Testis (tissue), 3 donors: ENCODE results near the gene RASGRF1. TPM values are rescaled to one million over a fixed set of nuclear protein-coding genes. Genes with fewer than 3 reads are reported as not detected.

ENCODE experiments used
- DNase-seq: peaks from one replicate; pipeline ENCODE4 v3.0.0-alpha.2; 2019
- H3K27ac ChIP-seq, 2 donors: fragments of 200-600 bp; sonication (generic); one replicate each; pipeline ENCODE4 v1.5.1; 2019
- H3K27me3 ChIP-seq: fragments of 200-600 bp; sonication (generic); one replicate; pipeline ENCODE4 v1.5.1; 2019
- H3K36me3 ChIP-seq: fragments of 200-600 bp; sonication (generic); one replicate; pipeline ENCODE4 v1.5.1; 2017; ENCODE audit warnings: low read depth; ENCODE audit errors: missing control alignments
- H3K4me1 ChIP-seq: fragments of 200-600 bp; sonication (generic); one replicate; pipeline ENCODE4 v1.5.1; 2019
- H3K4me3 ChIP-seq, 2 donors: fragments of 200-600 bp; sonication (generic); one replicate each; pipeline ENCODE4 v1.5.1; 2017 to 2019
- H3K9me3 ChIP-seq: fragments of 200-600 bp; sonication (generic); one replicate; pipeline ENCODE4 v1.5.1; 2017
- POLR2A ChIP-seq: fragments of 450-650 bp; IDR thresholded peaks from one replicate; pipeline ENCODE4 v1.6.1; 2017; ENCODE audit warnings: antibody characterized with exemption, mild to moderate bottlenecking, moderate library complexity
- WGBS, 2 donors: methylation state at CpG; one replicate each; pipeline ENCODE4 v1.1.5; 2018; 5-methylcytosine and 5-hydroxymethylcytosine counted together
- intact Hi-C: fragments of 100-400 bp; cut with DNase I; formaldehyde crosslinking; loops from one replicate; pipeline ENCODE4 v1.15.1; 2023; ENCODE audit warnings: low total_unique reads
- polyA plus RNA-seq: library from polyadenylated mRNA; stranded (reverse); fragments of 350-450 nt; fragmentation: Illumina TruSeq; extraction: RNeasy Lipid Tissue Mini Kit (QIAGEN cat#74804); gene quantifications from one replicate; pipeline ENCODE4 v1.2.3, GENCODE V29; 2014; ENCODE audit warnings: low read depth, low replicate concordance; ENCODE audit not compliant: insufficient read depth
- total RNA-seq, 2 donors: library from RNA; depleted of rRNA; stranded (reverse); fragments of >200 nt; gene quantifications; one replicate each; pipeline ENCODE4 v1.2.3, GENCODE V29; 2016
- TF ChIP-seq, protein P1 (sequence below), 3 experiments: fragments of 450-650 bp in 2 of 3; fragments of 200-600 bp in 1 of 3; sonication (generic) in 1 of 3; IDR thresholded peaks; one replicate each; pipeline ENCODE4 v1.5.1; 2016 to 2019; ENCODE audit warnings: antibody characterized with exemption in 3 of 3, mild to moderate bottlenecking in 2 of 3, moderate library complexity in 1 of 3

Gene RASGRF1
- total and polyA plus RNA-seq, 3 donors from 2014 or later: 2.6 to 3.3 (median 3.1) TPM

DNA sequence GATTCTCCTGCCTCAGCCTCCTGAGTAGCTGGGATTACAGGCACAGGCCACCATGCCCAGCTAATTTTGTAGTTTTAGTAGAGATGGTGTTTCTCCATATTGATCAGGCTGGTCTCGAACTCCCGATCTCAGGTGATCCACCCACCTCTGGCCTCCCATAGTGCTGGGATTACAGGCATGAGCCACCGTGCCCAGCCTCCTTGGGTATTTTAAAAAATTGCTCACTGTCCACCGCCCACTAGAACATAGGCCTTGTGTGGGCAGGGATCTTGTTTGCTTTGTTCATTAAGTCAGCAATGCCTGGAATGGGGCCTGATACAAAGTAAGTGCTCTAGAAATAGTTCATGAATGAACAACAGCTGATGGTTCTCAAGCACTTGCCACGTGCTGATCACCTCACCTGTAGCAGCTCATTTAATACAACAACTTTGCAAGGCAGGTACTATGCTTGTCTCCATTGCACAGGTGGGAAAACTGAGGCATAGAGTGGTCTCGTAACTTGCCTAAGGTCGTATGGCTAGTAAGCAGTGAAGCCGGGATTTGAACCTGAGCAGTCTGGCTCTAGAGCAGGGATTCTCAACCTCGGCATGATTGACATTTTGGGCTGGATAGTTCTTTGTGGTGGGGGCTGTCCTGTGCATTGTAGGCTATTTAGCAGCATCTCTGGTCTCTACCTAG lies 133.0 kb downstream of the RASGRF1 start:
- no peaks in the 10 kb centered on the region for H3K9me3 ChIP-seq
- no peak for TF ChIP-seq POLR2A
- TF ChIP-seq, protein P1, sequence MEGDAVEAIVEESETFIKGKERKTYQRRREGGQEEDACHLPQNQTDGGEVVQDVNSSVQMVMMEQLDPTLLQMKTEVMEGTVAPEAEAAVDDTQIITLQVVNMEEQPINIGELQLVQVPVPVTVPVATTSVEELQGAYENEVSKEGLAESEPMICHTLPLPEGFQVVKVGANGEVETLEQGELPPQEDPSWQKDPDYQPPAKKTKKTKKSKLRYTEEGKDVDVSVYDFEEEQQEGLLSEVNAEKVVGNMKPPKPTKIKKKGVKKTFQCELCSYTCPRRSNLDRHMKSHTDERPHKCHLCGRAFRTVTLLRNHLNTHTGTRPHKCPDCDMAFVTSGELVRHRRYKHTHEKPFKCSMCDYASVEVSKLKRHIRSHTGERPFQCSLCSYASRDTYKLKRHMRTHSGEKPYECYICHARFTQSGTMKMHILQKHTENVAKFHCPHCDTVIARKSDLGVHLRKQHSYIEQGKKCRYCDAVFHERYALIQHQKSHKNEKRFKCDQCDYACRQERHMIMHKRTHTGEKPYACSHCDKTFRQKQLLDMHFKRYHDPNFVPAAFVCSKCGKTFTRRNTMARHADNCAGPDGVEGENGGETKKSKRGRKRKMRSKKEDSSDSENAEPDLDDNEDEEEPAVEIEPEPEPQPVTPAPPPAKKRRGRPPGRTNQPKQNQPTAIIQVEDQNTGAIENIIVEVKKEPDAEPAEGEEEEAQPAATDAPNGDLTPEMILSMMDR (IDR thresholded peaks at IDR 0.05): no peak
- H3K27ac ChIP-seq: no peak overlapping the region
- no peak for DNase-seq
- H3K4me3 ChIP-seq: no peak overlapping the region
- H3K27me3 ChIP-seq: no peaks in the 10 kb centered on the region
- intact Hi-C loops: no loop called here
- H3K4me1 ChIP-seq: no peaks in the 10 kb centered on the region
- no peaks in the 10 kb centered on the region for H3K36me3 ChIP-seq
- 84 to 91% methylated on average over 9 of the region's 9 CpGs for WGBS, 2 donors

DNA sequence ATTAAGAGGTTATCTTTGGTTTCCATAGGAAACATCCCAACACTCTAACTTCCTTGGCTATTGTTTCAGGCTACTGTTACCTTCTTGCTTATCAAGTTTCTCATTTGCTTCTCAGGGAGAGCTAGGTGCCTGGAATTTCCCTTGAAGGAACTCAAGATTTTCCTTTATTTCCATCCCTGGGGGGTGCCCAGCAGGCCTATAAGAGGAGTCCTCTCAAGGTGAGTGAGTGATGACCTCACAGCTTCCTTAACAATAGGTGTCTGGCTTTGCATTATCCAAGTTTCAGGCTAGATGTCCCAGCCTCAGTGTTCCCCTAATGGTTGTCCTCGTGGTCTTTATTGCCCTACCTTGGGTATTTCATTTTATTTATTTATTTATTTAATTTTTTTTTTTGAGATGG lies 133.6 kb downstream of the RASGRF1 start:
- 78 to 100% methylated on average over 1 of the region's 1 CpG for WGBS, 2 donors
- H3K27me3 ChIP-seq: no peaks in the 10 kb centered on the region
- H3K4me3 ChIP-seq: no peak overlapping the region
- TF ChIP-seq POLR2A: no peak
- TF ChIP-seq, protein P1 (IDR thresholded peaks at IDR 0.05): no peak
- intact Hi-C loops: no loop called here
- no peaks in the 10 kb centered on the region for H3K36me3 ChIP-seq
- H3K27ac ChIP-seq: no peak overlapping the region
- no peak for DNase-seq
- H3K4me1 ChIP-seq: no peaks in the 10 kb centered on the region
- H3K9me3 ChIP-seq: no peaks in the 10 kb centered on the region

DNA sequence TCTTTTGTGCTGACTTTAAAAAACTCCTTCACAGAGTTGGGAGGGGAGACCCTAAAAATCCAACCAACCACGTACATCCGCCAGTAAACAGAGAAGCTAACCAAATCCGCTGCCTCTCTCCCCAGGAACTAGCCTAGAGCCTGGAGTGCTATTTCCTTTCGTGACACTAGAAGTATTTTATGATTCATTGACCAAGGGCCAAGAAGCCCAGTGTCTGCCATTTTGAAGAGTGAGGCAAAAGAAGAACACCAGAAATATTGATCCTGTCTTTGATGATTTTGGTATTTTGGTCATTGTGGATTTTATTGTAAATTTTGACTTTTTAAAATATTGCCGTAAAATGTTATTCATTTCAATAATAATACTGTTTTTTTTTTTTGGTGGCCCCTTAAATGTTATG lies 135.2 kb downstream of the RASGRF1 start:
- WGBS, 2 donors: 94 to 95% methylated on average over 5 of the region's 5 CpGs
- no peaks in the 10 kb centered on the region for H3K36me3 ChIP-seq
- peaks cover 4% of the 10 kb centered on the region for H3K4me1 ChIP-seq
- no peak overlapping the region for H3K27ac ChIP-seq
- no peak overlapping the region for H3K4me3 ChIP-seq
- no peaks in the 10 kb centered on the region for H3K9me3 ChIP-seq
- H3K27me3 ChIP-seq: no peaks in the 10 kb centered on the region
- no peak for TF ChIP-seq POLR2A
- TF ChIP-seq, protein P1 (IDR thresholded peaks at IDR 0.05): no peak
- intact Hi-C loops: no loop called here
- DNase-seq: no peak

DNA sequence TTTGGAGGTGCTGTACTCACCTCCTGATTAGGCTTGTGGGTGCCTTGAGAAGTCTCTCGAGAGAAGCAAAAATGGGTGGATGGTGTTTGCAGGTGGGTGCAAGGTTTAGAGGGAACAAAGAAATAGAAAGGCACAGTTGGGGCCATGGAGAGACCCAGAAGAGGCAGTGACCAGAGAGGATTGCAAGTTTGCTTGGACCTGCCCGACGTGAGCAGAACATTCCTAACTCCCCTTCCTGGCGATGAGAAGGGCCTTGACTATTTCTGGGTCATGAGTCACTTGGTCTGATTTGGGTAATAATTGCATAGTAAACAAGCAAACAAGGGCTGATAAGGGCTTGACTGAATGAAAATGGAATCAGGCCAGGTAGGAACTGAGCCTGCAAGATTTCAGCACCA lies 138.7 kb downstream of the RASGRF1 start:
- intact Hi-C loops: no loop called here
- no peaks in the 10 kb centered on the region for H3K9me3 ChIP-seq
- H3K27ac ChIP-seq: no peak overlapping the region
- peaks cover 4% of the 10 kb centered on the region for H3K4me1 ChIP-seq
- no peaks in the 10 kb centered on the region for H3K27me3 ChIP-seq
- TF ChIP-seq POLR2A: no peak
- TF ChIP-seq, protein P1 (IDR thresholded peaks at IDR 0.05): no peak
- no peak overlapping the region for H3K4me3 ChIP-seq
- 57 to 62% methylated on average over 4 of the region's 4 CpGs for WGBS, 2 donors
- DNase-seq: no peak
- no peaks in the 10 kb centered on the region for H3K36me3 ChIP-seq
